HepG2 (cell line): ENCODE data around the gene ADIPOR1. TPM values are rescaled to one million over a fixed set of nuclear protein-coding genes. Genes with fewer than 3 reads are reported as not detected.

Experiments used
- ATAC-seq: fragments of 200-7000 bp; cut with Tn5 transposase; 3 replicates; pipeline ENCODE4 v1.9.1; 2020; ENCODE audit warnings: mild to moderate bottlenecking, moderate library complexity
- BruUV-seq: library from RNA; stranded (reverse); fragments of 400-500 nt; replicated peaks from 2 replicates; lab custom pipeline; 2021; lab: Mats Ljungman, UMichigan
- CTCF ChIA-PET: fragments of 300-600 bp; formaldehyde crosslinking; extraction: SDS; loops from one replicate; lab custom pipeline; 2021; ENCODE audit warnings: low total read pairs, inconsistent platforms, low intra/inter-chr PET ratio; lab: Yijun Ruan, JAX
- POLR2A ChIA-PET: fragments of 350-600 bp; sonication (Branson Sonifier 250); formaldehyde crosslinking; loops from one replicate; lab custom pipeline; 2020; ENCODE audit warnings: antibody characterized with exemption, inconsistent platforms; lab: Yijun Ruan, JAX
- DNase-seq: peaks from one replicate; pipeline ENCODE4 v3.0.0-alpha.2; 2015; ENCODE audit warnings: low spot score
- FAIRE-seq: peaks from 3 replicates; lab custom pipeline; 2011; peaks lifted over from hg19 to GRCh38; lab: Jason Lieb, UNC
- H2AFZ ChIP-seq: one replicate; pipeline ENCODE4 v1.6.1; 2011; ENCODE audit warnings: low read length, inconsistent platforms
- H3K27ac ChIP-seq: fragments of 300-600 bp; 3 replicates; pipeline ENCODE4 v1.8.0; 2011; ENCODE audit warnings: mixed run types, mild to moderate bottlenecking, mixed read lengths, low read length, inconsistent platforms; ENCODE audit not compliant: insufficient read depth; ENCODE audit errors: extremely low read length
- H3K27me3 ChIP-seq, 2 experiments: fragments of 200-600 bp in 1 of 2; 2 replicates in 1 of 2; 3 replicates in 1 of 2; pipeline versions ENCODE4 v1.6.0 to v1.8.0; 2011; ENCODE audit warnings: low read length in 2 of 2, mild to moderate bottlenecking in 2 of 2, moderate library complexity in 2 of 2, inconsistent platforms in 1 of 2; ENCODE audit not compliant: insufficient read depth in 2 of 2, control insufficient read depth in 1 of 2
- H3K36me3 ChIP-seq, 2 experiments: fragments of 200-600 bp in 1 of 2; replicated peaks in 1 of 2; 2 replicates in 1 of 2; 3 replicates in 1 of 2; pipeline versions ENCODE4 v1.5.1 to v1.8.0; 2011; ENCODE audit warnings: low read length in 2 of 2, inconsistent platforms in 1 of 2; ENCODE audit not compliant: insufficient read depth in 2 of 2, control insufficient read depth in 1 of 2
- H3K4me1 ChIP-seq: 2 replicates; pipeline ENCODE4 v1.5.1; 2012; ENCODE audit warnings: low read length, inconsistent platforms; ENCODE audit not compliant: insufficient read depth
- H3K4me2 ChIP-seq: 2 replicates; pipeline ENCODE4 v1.6.0; 2011; ENCODE audit warnings: low read depth, low read length, inconsistent platforms
- H3K4me3 ChIP-seq, 3 experiments: fragments of 200-600 bp in 1 of 3; sonication (generic), shearing (Covaris generic) in 1 of 3; replicated peaks in 1 of 3; 2 replicates each; pipeline ENCODE4 v1.5.1; 2011 to 2016; ENCODE audit warnings: low read length in 3 of 3, inconsistent platforms in 2 of 3, low read depth in 2 of 3, mild to moderate bottlenecking in 2 of 3, control low read depth in 1 of 3, mixed read lengths in 1 of 3; ENCODE audit not compliant: insufficient read depth in 1 of 3
- H3K79me2 ChIP-seq: one replicate; pipeline ENCODE4 v1.6.1; 2011; ENCODE audit warnings: low read length, inconsistent platforms; ENCODE audit not compliant: insufficient read depth
- H3K9ac ChIP-seq: 2 replicates; pipeline ENCODE4 v1.6.0; 2011; ENCODE audit warnings: mild to moderate bottlenecking, low read depth, low read length, inconsistent platforms; ENCODE audit not compliant: insufficient read depth
- H3K9me3 ChIP-seq: 2 replicates; pipeline ENCODE4 v1.5.1; 2012; ENCODE audit warnings: mild to moderate bottlenecking, low read length
- H4K20me1 ChIP-seq: 2 replicates; pipeline ENCODE4 v1.6.0; 2011; ENCODE audit warnings: inconsistent platforms, mild to moderate bottlenecking, low read length, moderate library complexity; ENCODE audit not compliant: insufficient read depth
- ATF6 ChIP-seq: sonication (generic); formaldehyde crosslinking; conservative IDR thresholded peaks from 2 replicates; pipeline ENCODE4 v1.4.0; 2020; ENCODE audit warnings: missing genetic modification reagents
- NKX3-1 ChIP-seq: sonication (generic); formaldehyde crosslinking; IDR thresholded peaks from 2 replicates; pipeline ENCODE4 v1.5.0; 2020; ENCODE audit warnings: missing genetic modification reagents
- U2AF2 ChIP-seq: fragments of 200-400 bp; formaldehyde crosslinking; IDR thresholded peaks from 2 replicates; pipeline ENCODE4 v1.6.1; 2017; ENCODE audit warnings: low read depth, mild to moderate bottlenecking, low read length
- ZNF225 ChIP-seq: sonication (generic); formaldehyde crosslinking; IDR thresholded peaks from 2 replicates; pipeline ENCODE4 v1.4.0; 2020; ENCODE audit warnings: mild to moderate bottlenecking, missing genetic modification reagents
- ZNF276 ChIP-seq: sonication (generic); formaldehyde crosslinking; IDR thresholded peaks from 2 replicates; pipeline ENCODE4 v1.4.0; 2020; ENCODE audit warnings: mild to moderate bottlenecking, low read depth, missing genetic modification reagents
- ZNF33A ChIP-seq: sonication (generic); formaldehyde crosslinking; IDR thresholded peaks from 2 replicates; pipeline ENCODE4 v1.5.1; 2020; ENCODE audit warnings: missing genetic modification reagents, mild to moderate bottlenecking, moderate library complexity, borderline replicate concordance
- ZNF772 ChIP-seq: sonication (generic); formaldehyde crosslinking; IDR thresholded peaks from 2 replicates; pipeline ENCODE4 v1.5.0; 2020; ENCODE audit warnings: mild to moderate bottlenecking, missing genetic modification reagents
- in situ Hi-C: cut with HindIII; loops from 2 replicates; pipeline ENCODE4 v1.10.0; 2017; ENCODE audit warnings: low pct_unique_long_range_greater_than_20kb; ENCODE audit not compliant: extremely low pct_ligation_motif_present
- intact Hi-C: fragments of 100-400 bp; cut with micrococcal nuclease; formaldehyde crosslinking; loops from one replicate; pipeline ENCODE4 v1.10.0; 2022; ENCODE audit not compliant: unreplicated experiment
- polyA plus RNA-seq, 8 experiments: library from polyadenylated mRNA; depleted of rRNA in 3 of 8; stranded (reverse) in 7 of 8; unstranded in 1 of 8; fragments of >200 nt; fragmentation: Illumina TruSeq in 4 of 8; extraction: Trizol in 4 of 8; gene quantifications; 2 replicates each; pipeline versions ENCODE4 v1.2.1 to v1.2.3, GENCODE V29; 2011 to 2016; ENCODE audit warnings: low read depth in 4 of 8, missing spikeins in 1 of 8, mixed read lengths in 1 of 8; ENCODE audit not compliant: insufficient read depth in 1 of 8
- total RNA-seq, 5 experiments: library from RNA; depleted of rRNA; stranded (reverse); fragments of >200 nt; fragmentation: Illumina TruSeq; extraction: Trizol; gene quantifications; 2 replicates each; pipeline ENCODE4 v1.2.3, GENCODE V29; 2016; ENCODE audit warnings: low read depth in 1 of 5
- TF ChIP-seq, protein P1 (sequence below): sonication (generic); formaldehyde crosslinking; IDR thresholded peaks from 2 replicates; pipeline ENCODE4 v1.8.0; 2022; ENCODE audit warnings: low read depth, missing genetic modification reagents

Gene ADIPOR1
- total and polyA plus RNA-seq, 2 of the 13 experiments (the other 11 are each of a cell fraction or from before 2014, with no cell fraction given) = 60.0 to 141 TPM

DNA sequence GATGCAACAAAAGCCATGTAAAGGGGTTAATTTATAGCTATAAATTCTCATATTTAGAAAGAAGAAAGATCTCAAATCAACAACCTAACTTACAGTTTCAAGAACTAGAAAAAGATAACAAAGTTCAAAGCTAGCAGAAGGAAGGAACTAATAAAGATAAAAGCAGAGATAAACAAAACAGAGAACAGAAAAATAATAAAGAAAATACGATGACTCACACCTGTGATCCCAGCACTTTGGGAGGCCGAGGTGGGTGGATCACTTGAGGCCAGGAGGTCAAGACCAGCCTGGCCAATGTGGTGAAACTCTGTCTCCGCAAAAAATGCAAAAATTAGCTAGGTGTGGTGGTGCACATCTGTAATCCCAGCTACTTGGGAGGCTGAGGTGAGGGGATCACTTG lies 36.6 kb upstream of the ADIPOR1 start (continued):
- no peak for TF ChIP-seq ZNF276 (CRISPR knock-in tag)
- TF ChIP-seq, all 625 proteins: peak for 0

DNA sequence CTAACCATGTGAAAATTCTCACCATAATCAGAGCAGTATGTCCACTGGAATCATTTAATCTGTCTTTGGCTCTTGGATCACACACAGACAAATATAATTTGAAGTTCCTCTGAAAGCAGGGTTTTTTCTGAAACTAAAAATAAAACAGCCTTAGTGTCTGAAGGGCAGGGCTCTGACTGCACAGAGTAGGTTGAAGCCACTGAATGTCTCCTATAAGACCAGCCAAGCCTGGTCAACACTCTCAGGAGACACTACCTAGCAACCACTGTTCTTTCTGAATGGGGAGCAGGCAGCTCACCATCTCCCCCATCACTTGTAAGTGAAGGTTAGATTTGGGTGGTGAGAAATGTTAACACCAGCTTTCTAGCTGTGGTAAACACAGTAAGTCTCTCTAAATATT lies 33.0 kb upstream of the ADIPOR1 start:
- Histone ChIP-seq H3K4me3 (no peak overlapping the region), H3K4me2 (no peak overlapping the region), H3K27me3 (peaks cover 0 to 16% of the 10 kb centered on the region in 2 experiments; a peak in 4 of 5 replicates), H4K20me1 (no peaks in the 10 kb centered on the region), H3K9ac (no peak overlapping the region), H3K36me3 (no peaks in the 10 kb centered on the region), H3K27ac (no peak overlapping the region), H3K4me1 (peaks cover 22% of the 10 kb centered on the region), H2AFZ (no peak overlapping the region), H3K79me2 (no peaks in the 10 kb centered on the region), H3K9me3 (no peaks in the 10 kb centered on the region)
- no TSS peak for BruUV-seq
- DNase-seq (no peak), ATAC-seq (no peak), FAIRE-seq (no peak)
- ChIA-PET CTCF (no interaction called here), POLR2A (no interaction called here)
- in situ Hi-C loops (no loop called here), intact Hi-C loops (no loop called here)
- no peak for TF ChIP-seq ZNF33A (CRISPR knock-in tag)
- TF ChIP-seq U2AF2 = no peak
- TF ChIP-seq NKX3-1 (CRISPR knock-in tag) = no peak
- TF ChIP-seq ZNF772 (CRISPR knock-in tag) = no peak
- no peak for TF ChIP-seq ZNF225
- TF ChIP-seq, protein P1, sequence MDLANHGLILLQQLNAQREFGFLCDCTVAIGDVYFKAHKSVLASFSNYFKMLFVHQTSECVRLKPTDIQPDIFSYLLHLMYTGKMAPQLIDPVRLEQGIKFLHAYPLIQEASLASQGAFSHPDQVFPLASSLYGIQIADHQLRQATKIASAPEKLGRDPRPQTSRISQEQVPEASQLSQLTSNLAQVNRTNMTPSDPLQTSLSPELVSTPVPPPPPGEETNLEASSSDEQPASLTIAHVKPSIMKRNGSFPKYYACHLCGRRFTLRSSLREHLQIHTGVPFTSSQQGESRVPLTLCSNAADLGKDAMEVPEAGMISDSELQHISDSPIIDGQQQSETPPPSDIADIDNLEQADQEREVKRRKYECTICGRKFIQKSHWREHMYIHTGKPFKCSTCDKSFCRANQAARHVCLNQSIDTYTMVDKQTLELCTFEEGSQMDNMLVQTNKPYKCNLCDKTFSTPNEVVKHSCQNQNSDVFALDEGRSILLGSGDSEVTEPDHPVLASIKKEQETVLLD = no peak
- no peak for TF ChIP-seq ATF6 (CRISPR knock-in tag)
